GM12878 (cell line): ENCODE results near the gene RASGRP2. TPM values are rescaled to one million over a fixed set of nuclear protein-coding genes. Genes with fewer than 3 reads are reported as not detected.
A peak's percentile ranks its signal among the peaks of the same experiment; 100 is the strongest.

Source experiments
- ATAC-seq: fragments of 200-7000 bp; cut with Tn5 transposase; 3 replicates; pipeline ENCODE4 v1.9.1; 2020; ENCODE audit warnings: mild to moderate bottlenecking, moderate library complexity
- BruUV-seq: library from RNA; stranded (reverse); fragments of 400-500 nt; replicated peaks from 2 replicates; lab custom pipeline; 2021; lab: Mats Ljungman, UMichigan
- CTCF ChIA-PET: fragments of 300-600 bp; sonication (Branson Sonifier 250); formaldehyde crosslinking; extraction: SDS; loops from one replicate; lab custom pipeline; 2021; ENCODE audit warnings: inconsistent platforms; lab: Yijun Ruan, JAX
- POLR2A ChIA-PET: fragments of 350-600 bp; formaldehyde crosslinking; extraction: SDS; loops from one replicate; lab custom pipeline; 2021; ENCODE audit warnings: inconsistent platforms; lab: Charles Lee
- RAD21 ChIA-PET: fragments of 300-600 bp; sonication (Branson Sonifier 250); formaldehyde crosslinking; loops from one replicate; lab custom pipeline; 2023; ENCODE audit warnings: antibody characterized with exemption; ENCODE audit not compliant: unreplicated experiment; lab: Charles Lee
- SMC1A ChIA-PET: fragments of 300-600 bp; sonication (Branson Sonifier 250); formaldehyde crosslinking; loops from one replicate; lab custom pipeline; 2023; ENCODE audit not compliant: unreplicated experiment, uncharacterized antibody; lab: Charles Lee
- DNase-seq: peaks from one replicate; pipeline ENCODE4 v3.0.0-alpha.2; 2011; ENCODE audit warnings: low read depth, low spot score
- FAIRE-seq: peaks from 3 replicates; lab custom pipeline; 2011; peaks lifted over from hg19 to GRCh38; lab: Jason Lieb, UNC
- H2AFZ ChIP-seq: 2 replicates; pipeline ENCODE4 v1.6.0; 2011; ENCODE audit warnings: low read depth, low read length, control low read depth; ENCODE audit not compliant: control insufficient read depth
- H3K27ac ChIP-seq: 2 replicates; pipeline ENCODE4 v1.5.1; 2011; ENCODE audit warnings: control low read depth; ENCODE audit not compliant: control insufficient read depth, insufficient read depth
- H3K27me3 ChIP-seq, 2 experiments: replicated peaks in 1 of 2; 2 replicates each; pipeline versions ENCODE4 v1.6.0 to v1.6.1; 2011; ENCODE audit warnings: low read length in 1 of 2; ENCODE audit not compliant: control insufficient read depth in 2 of 2, insufficient read depth in 2 of 2
- H3K36me3 ChIP-seq, 2 experiments: 2 replicates each; pipeline ENCODE4 v1.5.1; 2011; ENCODE audit warnings: low read length in 1 of 2; ENCODE audit not compliant: control insufficient read depth in 2 of 2, insufficient read depth in 2 of 2
- H3K4me1 ChIP-seq: 2 replicates; pipeline ENCODE4 v1.6.1; 2011; ENCODE audit warnings: mild to moderate bottlenecking, low read length, moderate library complexity, mixed read lengths; ENCODE audit not compliant: control insufficient read depth, insufficient read depth
- H3K4me2 ChIP-seq: 2 replicates; pipeline ENCODE4 v1.6.0; 2011; ENCODE audit warnings: control low read depth; ENCODE audit not compliant: control insufficient read depth, insufficient read depth
- H3K4me3 ChIP-seq: fragments of 200-600 bp; sonication (generic); 2 replicates; pipeline ENCODE4 v1.5.1; 2016
- H3K79me2 ChIP-seq: 2 replicates; pipeline ENCODE4 v1.6.0; 2011; ENCODE audit warnings: low read length; ENCODE audit not compliant: control insufficient read depth, insufficient read depth
- H3K9ac ChIP-seq: 2 replicates; pipeline ENCODE4 v1.8.0; 2011; ENCODE audit warnings: low read length, control low read depth, mixed read lengths; ENCODE audit not compliant: control insufficient read depth, insufficient read depth
- H3K9me3 ChIP-seq: replicated peaks from 3 replicates; pipeline ENCODE4 v1.5.1; 2011; ENCODE audit warnings: mild to moderate bottlenecking, low read length; ENCODE audit not compliant: control insufficient read depth, insufficient read depth
- H4K20me1 ChIP-seq: 2 replicates; pipeline ENCODE4 v1.6.0; 2011; ENCODE audit not compliant: control insufficient read depth, insufficient read depth
- CUX1 ChIP-seq: IDR thresholded peaks from 2 replicates; pipeline ENCODE4 v1.6.1; 2012; ENCODE audit warnings: improper control_type of control experiment, low read depth, low read length; ENCODE audit not compliant: insufficient replicate concordance
- EED ChIP-seq: sonication (generic); IDR thresholded peaks from 2 replicates; pipeline ENCODE4 v1.6.1; 2016; ENCODE audit warnings: antibody characterized with exemption, low read depth
- ELK1 ChIP-seq: IDR thresholded peaks from 2 replicates; pipeline ENCODE4 v1.6.1; 2012; ENCODE audit warnings: low read depth, low read length, improper control_type of control experiment
- ESRRA ChIP-seq: IDR thresholded peaks from 2 replicates; pipeline ENCODE4 v1.6.1; 2012; ENCODE audit warnings: mild to moderate bottlenecking, low read length, improper control_type of control experiment
- ETV6 ChIP-seq, 2 experiments: fragments of 450-650 bp in 1 of 2; IDR thresholded peaks in 1 of 2; conservative IDR thresholded peaks in 1 of 2; 2 replicates each; pipeline ENCODE4 v1.6.1; 2014; ENCODE audit warnings: antibody characterized with exemption in 1 of 2, borderline replicate concordance in 1 of 2, low read depth in 1 of 2, mild to moderate bottlenecking in 1 of 2, moderate library complexity in 1 of 2
- IRF3 ChIP-seq: fragments of 450-650 bp; IDR thresholded peaks from 2 replicates; pipeline ENCODE4 v1.6.1; 2014; ENCODE audit warnings: mild to moderate bottlenecking
- REST ChIP-seq: IDR thresholded peaks from 2 replicates; pipeline ENCODE4 v1.6.1; 2012; ENCODE audit warnings: mild to moderate bottlenecking, low read depth, low read length
- SMARCA5 ChIP-seq: fragments of 450-650 bp; IDR thresholded peaks from 2 replicates; pipeline ENCODE4 v1.6.1; 2017; ENCODE audit warnings: mild to moderate bottlenecking
- SREBF1 ChIP-seq: IDR thresholded peaks from 2 replicates; pipeline ENCODE4 v1.6.1; 2012; ENCODE audit warnings: mild to moderate bottlenecking, low read length
- WGBS: methylation state at CpG from one replicate; pipeline ENCODE4 v1.1.6; 2016; ENCODE audit warnings: low lambda C conversion rate; ENCODE audit not compliant: insufficient replicate concordance, insufficient coverage; ENCODE audit errors: missing lambda C conversion rate; 5-methylcytosine and 5-hydroxymethylcytosine counted together
- in situ Hi-C: fragments of 300-500 bp; cut with MboI; formaldehyde crosslinking; loops from 9 replicates; pipeline ENCODE4 v1.14.3; 2018; ENCODE audit warnings: mixed read lengths
- intact Hi-C: fragments of 100-400 bp; cut with micrococcal nuclease; formaldehyde crosslinking; loops from one replicate; pipeline ENCODE4 v1.14.2; 2022; ENCODE audit not compliant: unreplicated experiment
- polyA plus RNA-seq, 11 experiments: library from polyadenylated mRNA; depleted of rRNA in 4 of 11; unstranded in 6 of 11; stranded (reverse) in 5 of 11; fragments of >200 nt; fragmentation: Nextera tagmentation in 4 of 11; fragmentation: Illumina TruSeq in 1 of 11; extraction: Ambion mirVana in 4 of 11; extraction: Trizol in 1 of 11; gene quantifications; 1 replicate in 1 of 11; 2 replicates in 10 of 11; pipeline versions ENCODE4 v1.2.1 to v1.2.3, GENCODE V29; 2011 to 2016; ENCODE audit warnings: inconsistent platforms in 2 of 11, missing spikeins in 2 of 11, low read depth in 1 of 11
- total RNA-seq, 4 experiments: library from RNA; depleted of rRNA in 3 of 4; stranded (reverse); fragments of >200 nt in 3 of 4; fragmentation: Illumina TruSeq in 1 of 4; extraction: Trizol in 1 of 4; gene quantifications; 2 replicates each; pipeline versions ENCODE4 v1.2.1 to v1.2.3, GENCODE V29; 2013 to 2021

The RASGRP2 gene
- total and polyA plus RNA-seq, 10 of the 15 experiments (the other 5 are each of a cell fraction or from before 2014, with no cell fraction given) = 0.26 to 9.0 (median 5.4) TPM

GRCh38 chr11:64723117-64723906 is 20.6 kb downstream of the RASGRP2 start, which contains the start of gene NRXN2:
TSS of gene NRXN2 (minus strand) at chr11:64723197. CDS start at chr11:64713699, 9,498 bp downstream.
- CTCF ChIA-PET = interaction anchor here (1.8 to 4.1 kb wide), 2 partner anchors 35 kb away, joined by 9 to 17 read pairs; no protein-coding TSS in a partner anchor
- WGBS = 2% methylated on average over 52 of the region's 66 CpGs
- ATAC-seq (peak; percentile 99), FAIRE-seq (peak; percentile 54), DNase-seq (peak; percentile 48)
- Histone ChIP-seq H3K27ac (peak within 1 kb of the TSS; percentile 18), H3K36me3 (no peaks in the 10 kb centered on the region; a peak in 1 of 4 replicates), H3K4me1 (peaks cover 10% of the 10 kb centered on the region), H3K27me3 (peaks cover 3 to 9% of the 10 kb centered on the region in 2 experiments; a peak in 2 of 4 replicates), H3K9me3 (no peaks in the 10 kb centered on the region), H4K20me1 (no peaks in the 10 kb centered on the region), H3K4me2 (peak within 1 kb of the TSS; percentile 94), H3K79me2 (no peaks in the 10 kb centered on the region), H3K4me3 (peak within 1 kb of the TSS; percentile 97), H2AFZ (peak within 1 kb of the TSS; percentile 77), H3K9ac (peak within 1 kb of the TSS; percentile 62)
- in situ Hi-C loops = no loop called here
- no TSS peak for BruUV-seq
- SMC1A ChIA-PET = interaction anchor here (0.7 kb wide), 1 partner anchor 11 kb away, joined by 3 read pairs; no protein-coding TSS in a partner anchor
- POLR2A ChIA-PET = interaction anchor here (0.6 kb wide), 1 partner anchor 458 kb away, joined by 3 read pairs; the partner anchor contains the start of gene CAPN1
- RAD21 ChIA-PET = interaction anchor here (1.0 kb wide), 1 partner anchor 11 kb away, joined by 4 read pairs; no protein-coding TSS in a partner anchor
- intact Hi-C loops = loop anchor here (2.0 kb wide), 2 partner anchors 35 to 71 kb away; no protein-coding TSS in a partner anchor
- TF ChIP-seq ELK1 (no peak), IRF3 (peak; percentile 67), EED (peak; percentile 44; the same call in 1 of the 2 replicates), SMARCA5 (peak; percentile 77; the same call in 1 of the 2 replicates), SREBF1 (no peak), ETV6 (conservative IDR thresholded peaks at IDR 0.05 in 1 of 2, IDR thresholded peaks at IDR 0.05 in 1 of 2; ENCODE audit: borderline replicate concordance in 1 of 2, low read depth in 1 of 2) (no peak), REST (no peak), ESRRA (no peak), CUX1 (no peak)
